Measurements from ENCODE around the gene IGIP. TPM values are rescaled to one million over a fixed set of nuclear protein-coding genes. Genes with fewer than 3 reads are reported as not detected.
A peak's percentile ranks its signal among the peaks of the same experiment; 100 is the strongest.

The IGIP gene
- total RNA-seq, 2 experiments from 2014 or later: 1.3 to 1.5 TPM

GRCh38 chr5:140146523-140146842 lies 20.7 kb downstream of the IGIP start:
- CTCF ChIA-PET: interaction anchor here (1.1 to 6.2 kb wide), 13 partner anchors 9 to 359 kb away, joined by 3 to 96 read pairs (median 15); partner anchors contain the start of gene PURA
- Mint-ChIP-seq H3K27me3 (peaks cover 22% of the 10 kb centered on the region), H3K4me1 (ENCODE audit: low read depth) (peaks cover 17% of the 10 kb centered on the region), H3K9me3 (no peaks in the 10 kb centered on the region), H3K4me3 (peak overlapping the region; percentile 38), H3K36me3 (ENCODE audit: low read depth) (no peaks in the 10 kb centered on the region), H3K27ac (no peak overlapping the region)
- no peak for TF ChIP-seq CTCF (IDR thresholded peaks at IDR 0.05)
- POLR2A ChIA-PET: interaction anchor here (0.5 to 1.9 kb wide), 3 partner anchors 8 to 102 kb away, joined by 3 to 4 read pairs (median 3); no protein-coding TSS in a partner anchor
- ATAC-seq (no peak), DNase-seq (no peak)
- intact Hi-C loops (cut with micrococcal nuclease): no loop called here

- peaks cover 22% of the 10 kb centered on the region for H3K27me3 Mint-ChIP-seq
- no peaks in the 10 kb centered on the region for H3K9me3 Mint-ChIP-seq
- H3K4me3 Mint-ChIP-seq: no peak overlapping the region
- ChIA-PET POLR2A (no interaction called here), CTCF (interaction anchor here (2.2 to 5.0 kb wide), 2 partner anchors 8 to 25 kb away, joined by 15 to 76 read pairs; no protein-coding TSS in a partner anchor)
- DNase-seq (no peak), ATAC-seq (no peak)
- intact Hi-C loops (cut with micrococcal nuclease): no loop called here
- TF ChIP-seq CTCF (IDR thresholded peaks at IDR 0.05): no peak
- H3K36me3 Mint-ChIP-seq (ENCODE audit: low read depth): no peaks in the 10 kb centered on the region
- H3K4me1 Mint-ChIP-seq (ENCODE audit: low read depth): peaks cover 17% of the 10 kb centered on the region
- H3K27ac Mint-ChIP-seq: no peak overlapping the region
Measured at GRCh38 chr5:140147460-140147859, 21.7 kb downstream of the IGIP start.

- ChIA-PET POLR2A (no interaction called here), CTCF (interaction anchor here (1.3 kb wide), 1 partner anchor 76 kb away, joined by 4 read pairs; no protein-coding TSS in a partner anchor)
- intact Hi-C loops (cut with micrococcal nuclease): no loop called here
- no peak for DNase-seq
- no peaks in the 10 kb centered on the region for H3K36me3 Mint-ChIP-seq (ENCODE audit: low read depth)
- no peak for TF ChIP-seq CTCF (IDR thresholded peaks at IDR 0.05)
- no peak overlapping the region for H3K4me3 Mint-ChIP-seq
- H3K4me1 Mint-ChIP-seq (ENCODE audit: low read depth): peaks cover 17% of the 10 kb centered on the region
- H3K27ac Mint-ChIP-seq: no peak overlapping the region
- ATAC-seq: no peak
- peaks cover 22% of the 10 kb centered on the region for H3K27me3 Mint-ChIP-seq
- H3K9me3 Mint-ChIP-seq: no peaks in the 10 kb centered on the region
Measured at GRCh38 chr5:140148508-140148907, 22.8 kb downstream of the IGIP start.

- no peaks in the 10 kb centered on the region for H3K36me3 Mint-ChIP-seq (ENCODE audit: low read depth)
- no peak for ATAC-seq
- peaks cover 9% of the 10 kb centered on the region for H3K4me1 Mint-ChIP-seq (ENCODE audit: low read depth)
- H3K27ac Mint-ChIP-seq: no peak overlapping the region
- POLR2A ChIA-PET: interaction anchor here (0.6 kb wide), 1 partner anchor 235 kb away, joined by 4 read pairs; no protein-coding TSS in a partner anchor
- H3K27me3 Mint-ChIP-seq: peaks cover 17% of the 10 kb centered on the region
- DNase-seq: no peak
- no peak overlapping the region for H3K4me3 Mint-ChIP-seq
- intact Hi-C loops (cut with micrococcal nuclease): no loop called here
- no peak for TF ChIP-seq CTCF (IDR thresholded peaks at IDR 0.05)
- H3K9me3 Mint-ChIP-seq: no peaks in the 10 kb centered on the region
- CTCF ChIA-PET: interaction anchor here (1.0 kb wide), 1 partner anchor 77 kb away, joined by 6 read pairs; no protein-coding TSS in a partner anchor
Measured at GRCh38 chr5:140150201-140150600, 24.5 kb downstream of the IGIP start.

GRCh38 chr5:140151144-140152021 lies 25.6 kb downstream of the IGIP start:
- intact Hi-C loops (cut with micrococcal nuclease): no loop called here
- ATAC-seq (no peak), DNase-seq (no peak)
- ChIA-PET CTCF (interaction anchor here (1.0 to 4.6 kb wide), 3 partner anchors 8 to 78 kb away, joined by 3 to 28 read pairs (median 6); no protein-coding TSS in a partner anchor), POLR2A (interaction anchor here (0.7 kb wide), 1 partner anchor 77 kb away, joined by 3 read pairs; no protein-coding TSS in a partner anchor)
- H3K9me3 Mint-ChIP-seq: no peaks in the 10 kb centered on the region
- no peak overlapping the region for H3K27ac Mint-ChIP-seq
- H3K27me3 Mint-ChIP-seq: peaks cover 9% of the 10 kb centered on the region
- H3K36me3 Mint-ChIP-seq (ENCODE audit: low read depth): no peaks in the 10 kb centered on the region
- peaks cover 4% of the 10 kb centered on the region for H3K4me1 Mint-ChIP-seq (ENCODE audit: low read depth)
- H3K4me3 Mint-ChIP-seq: no peak overlapping the region
- TF ChIP-seq CTCF (IDR thresholded peaks at IDR 0.05): no peak

All from activated CD8-positive, alpha-beta T cell treated with anti-CD3 and anti-CD28 coated beads for 36 hours (primary cell).